ENCODE measurements around the gene STAG1. TPM values are rescaled to one million over a fixed set of nuclear protein-coding genes. Genes with fewer than 3 reads are reported as not detected.

Gene STAG1
- total and polyA plus RNA-seq, 2 of the 13 experiments (the other 11 are each of a cell fraction or from before 2014, with no cell fraction given), result 6.2 to 25.9 TPM

GRCh38 chr3:136513367-136513766, 238.8 kb downstream of the STAG1 start:
- H3K9me3 ChIP-seq (ENCODE audit: low read length), result no peaks in the 10 kb centered on the region
- ChIA-PET POLR2A (no interaction called here), CTCF (ENCODE audit: low intra/inter-chr PET ratio, low total read pairs) (no interaction called here)
- H3K4me2 ChIP-seq (ENCODE audit: low read depth, low read length), result no peak overlapping the region
- TF ChIP-seq ZNF563 (CRISPR knock-in tag; IDR thresholded peaks at IDR 0.05), result no peak
- no peaks in the 10 kb centered on the region for H3K27me3 ChIP-seq (ENCODE audit: control insufficient read depth in 1 of 2, insufficient read depth in 2 of 2, low read length in 2 of 2)
- no TSS peak for BruUV-seq (replicated peaks)
- WGBS (ENCODE audit: low lambda C conversion rate), result 97% methylated on average over 2 of the region's 2 CpGs
- FAIRE-seq, result no peak
- H2AFZ ChIP-seq (ENCODE audit: low read length), result no peak overlapping the region
- no peak overlapping the region for H3K27ac ChIP-seq (ENCODE audit: extremely low read length, insufficient read depth, low read length)
- in situ Hi-C loops (cut with HindIII; ENCODE audit: extremely low pct_ligation_motif_present, low pct_unique_long_range_greater_than_20kb), result no loop called here
- DNase-seq (ENCODE audit: low spot score), result no peak
- intact Hi-C loops (cut with micrococcal nuclease; ENCODE audit: unreplicated experiment), result no loop called here
- no peak for ATAC-seq
- H4K20me1 ChIP-seq (ENCODE audit: insufficient read depth, low read length), result no peaks in the 10 kb centered on the region
- peaks cover 0 to under 1% of the 10 kb centered on the region in 2 experiments; a peak in 1 of 5 replicates for H3K36me3 ChIP-seq (replicated peaks in 1 of 2; ENCODE audit: control insufficient read depth in 1 of 2, insufficient read depth in 2 of 2, low read length in 2 of 2)
- no peak overlapping the region for H3K9ac ChIP-seq (ENCODE audit: insufficient read depth, low read depth, low read length)
- peaks cover 5% of the 10 kb centered on the region for H3K4me1 ChIP-seq (ENCODE audit: insufficient read depth, low read length)
- H3K4me3 ChIP-seq (replicated peaks in 1 of 3; ENCODE audit: insufficient read depth in 1 of 3, low read depth in 2 of 3, low read length in 3 of 3), result no peak overlapping the region
- H3K79me2 ChIP-seq (ENCODE audit: insufficient read depth, low read length), result no peaks in the 10 kb centered on the region

- Histone ChIP-seq H4K20me1 (ENCODE audit: insufficient read depth, low read length) (no peaks in the 10 kb centered on the region), H3K27ac (ENCODE audit: extremely low read length, insufficient read depth, low read length) (no peak overlapping the region), H3K36me3 (replicated peaks in 1 of 2; ENCODE audit: control insufficient read depth in 1 of 2, insufficient read depth in 2 of 2, low read length in 2 of 2) (no peaks in the 10 kb centered on the region), H3K4me1 (ENCODE audit: insufficient read depth, low read length) (peaks cover 5% of the 10 kb centered on the region), H3K9me3 (ENCODE audit: low read length) (no peaks in the 10 kb centered on the region), H2AFZ (ENCODE audit: low read length) (no peak overlapping the region), H3K27me3 (ENCODE audit: control insufficient read depth in 1 of 2, insufficient read depth in 2 of 2, low read length in 2 of 2) (no peaks in the 10 kb centered on the region), H3K9ac (ENCODE audit: insufficient read depth, low read depth, low read length) (no peak overlapping the region), H3K4me3 (replicated peaks in 1 of 3; ENCODE audit: insufficient read depth in 1 of 3, low read depth in 2 of 3, low read length in 3 of 3) (no peak overlapping the region), H3K79me2 (ENCODE audit: insufficient read depth, low read length) (no peaks in the 10 kb centered on the region), H3K4me2 (ENCODE audit: low read depth, low read length) (no peak overlapping the region)
- POLR2A ChIA-PET, result no interaction called here
- CTCF ChIA-PET (ENCODE audit: low intra/inter-chr PET ratio, low total read pairs), result no interaction called here
- in situ Hi-C loops (cut with HindIII; ENCODE audit: extremely low pct_ligation_motif_present, low pct_unique_long_range_greater_than_20kb), result no loop called here
- WGBS (ENCODE audit: low lambda C conversion rate), result 100% methylated on average over 1 of the region's 1 CpG
- intact Hi-C loops (cut with micrococcal nuclease; ENCODE audit: unreplicated experiment), result no loop called here
- FAIRE-seq, result no peak
- no peak for ATAC-seq
- DNase-seq (ENCODE audit: low spot score), result no peak
- no TSS peak for BruUV-seq (replicated peaks)
- no peak for TF ChIP-seq HOXA3 (CRISPR knock-in tag; IDR thresholded peaks at IDR 0.05)
- no peak for TF ChIP-seq SSRP1 (CRISPR knock-in tag; IDR thresholded peaks at IDR 0.05)
- TF ChIP-seq ZNF180 (CRISPR knock-in tag; IDR thresholded peaks at IDR 0.05; ENCODE audit: borderline replicate concordance, low read depth), result no peak
- TF ChIP-seq HNF1B (CRISPR knock-in tag; IDR thresholded peaks at IDR 0.05), result no peak
- TF ChIP-seq CC2D1A (CRISPR knock-in tag; IDR thresholded peaks at IDR 0.05), result no peak
- no peak for TF ChIP-seq ZBED4 (CRISPR knock-in tag; IDR thresholded peaks at IDR 0.05; ENCODE audit: borderline replicate concordance)
- TF ChIP-seq SIN3A (IDR thresholded peaks at IDR 0.05; ENCODE audit: borderline replicate concordance, low read depth, low read length), result no peak
- TF ChIP-seq ZNF512 (CRISPR knock-in tag; IDR thresholded peaks at IDR 0.05), result no peak
- TF ChIP-seq FOXA3 (CRISPR knock-in tag; IDR thresholded peaks at IDR 0.05), result no peak
- no peak for TF ChIP-seq RFX1 (IDR thresholded peaks at IDR 0.05)
Measured at GRCh38 chr3:136512381-136512780, 239.8 kb downstream of the STAG1 start.

Data from HepG2 (cell line).